ENCODE data around the gene TLCD4.

The TLCD4 gene, protein sequence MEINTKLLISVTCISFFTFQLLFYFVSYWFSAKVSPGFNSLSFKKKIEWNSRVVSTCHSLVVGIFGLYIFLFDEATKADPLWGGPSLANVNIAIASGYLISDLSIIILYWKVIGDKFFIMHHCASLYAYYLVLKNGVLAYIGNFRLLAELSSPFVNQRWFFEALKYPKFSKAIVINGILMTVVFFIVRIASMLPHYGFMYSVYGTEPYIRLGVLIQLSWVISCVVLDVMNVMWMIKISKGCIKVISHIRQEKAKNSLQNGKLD

DNA sequence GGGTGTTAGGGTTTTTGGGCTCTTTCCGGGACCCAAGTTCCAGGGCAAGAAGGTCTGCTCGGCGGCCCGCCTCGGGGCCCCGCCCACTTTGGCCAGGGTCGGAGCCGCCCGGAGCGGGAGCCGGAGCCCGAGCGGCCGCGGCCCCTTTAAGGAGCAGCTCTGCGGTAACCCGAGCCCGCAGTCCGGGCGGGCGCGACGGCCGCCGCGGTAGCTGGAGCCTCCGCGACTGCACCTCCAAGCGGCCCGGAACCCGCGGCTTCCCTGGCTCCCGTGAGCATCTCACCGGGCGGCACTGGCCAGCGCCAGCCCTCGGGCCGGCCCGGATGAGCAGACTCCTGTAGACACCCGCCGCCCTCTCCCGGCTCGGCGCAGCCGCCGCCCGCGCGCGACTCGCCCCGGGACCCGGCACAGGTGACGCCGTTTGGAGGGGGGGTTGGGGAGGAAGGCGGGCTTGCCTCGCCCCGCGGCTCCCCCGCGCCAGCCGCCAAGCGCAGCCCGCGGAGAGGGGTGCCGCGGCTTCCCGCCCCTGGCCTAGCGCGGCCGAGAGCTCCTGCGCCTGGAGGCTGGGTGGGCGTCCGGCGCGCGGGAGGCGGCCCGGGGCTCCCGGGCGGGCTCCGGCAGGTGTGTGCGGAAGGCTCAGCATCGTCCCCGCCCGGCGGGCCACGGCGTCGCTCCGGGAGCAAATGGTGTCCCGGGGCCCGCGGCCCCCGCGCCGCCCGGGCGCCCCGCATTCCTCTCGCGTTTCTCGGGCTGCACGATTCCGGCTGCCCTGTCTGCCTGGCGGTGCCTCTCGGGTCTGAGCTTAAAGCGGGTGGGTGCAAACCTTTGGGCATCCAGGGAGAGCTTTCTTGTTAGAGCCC lies at the start of gene TLCD4:
Gene TLCD4 (plus strand): TSS at position 149 of the 860 bp plus-strand sequence. CDS start 26,547 bp downstream, outside the sequence.
- Histone ChIP-seq H3K27me3 (ENCODE audit: control insufficient read depth in 1 of 2, insufficient read depth in 2 of 2, low read length in 2 of 2) (peaks cover 0 to 4% of the 10 kb centered on the region in 2 donors), H3K27ac (ENCODE audit: low read depth, low read length) (no peak within 1 kb of the TSS), H3K9me3 (ENCODE audit: control insufficient read depth in 1 of 2, low read length in 2 of 2) (no peaks in the 10 kb centered on the region), H3K4me1 (ENCODE audit: control insufficient read depth in 1 of 2, insufficient read depth in 2 of 2, low read length in 2 of 2) (peaks cover 24 to 27% of the 10 kb centered on the region in 2 donors), H3K36me3 (ENCODE audit: control insufficient read depth in 1 of 2, insufficient read depth in 2 of 2, low read length in 2 of 2) (no peaks in the 10 kb centered on the region), H3K4me3 (ENCODE audit: low read depth in 1 of 2, low read length in 2 of 2) (peak within 1 kb of the TSS; percentile 79 to 81), H3K9ac (ENCODE audit: low read depth in 1 of 2, low read length in 2 of 2) (peak within 1 kb of the TSS; percentile 56 to 57)

DNA sequence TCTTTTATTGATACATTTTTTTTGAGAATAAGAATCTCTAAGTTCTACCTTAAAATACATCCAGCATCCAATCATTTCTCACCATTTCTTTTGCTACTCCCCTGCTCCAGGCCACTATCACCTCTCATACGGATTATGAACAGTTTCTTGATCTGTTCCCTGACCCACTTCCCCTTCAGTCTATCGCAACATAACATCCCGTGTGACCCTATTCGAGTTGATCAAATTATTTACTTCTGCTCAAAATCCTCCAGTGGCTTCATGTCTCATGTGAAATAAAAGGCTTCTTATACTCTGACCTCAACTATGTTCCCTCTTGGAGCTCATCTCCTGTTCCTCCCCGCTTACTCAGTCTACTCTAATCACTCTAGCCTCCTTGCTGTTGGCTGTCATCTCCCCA lies 49.6 kb upstream of the TLCD4 start:
- no peak overlapping the region for H3K27ac ChIP-seq (ENCODE audit: low read depth, low read length)
- H3K36me3 ChIP-seq (ENCODE audit: control insufficient read depth in 1 of 2, insufficient read depth in 2 of 2, low read length in 2 of 2) = peaks cover 4 to 8% of the 10 kb centered on the region in 2 donors
- H3K4me1 ChIP-seq (ENCODE audit: control insufficient read depth in 1 of 2, insufficient read depth in 2 of 2, low read length in 2 of 2) = peaks cover 19 to 28% of the 10 kb centered on the region in 2 donors
- H3K4me3 ChIP-seq (ENCODE audit: low read depth in 1 of 2, low read length in 2 of 2) = no peak overlapping the region
- H3K9me3 ChIP-seq (ENCODE audit: control insufficient read depth in 1 of 2, low read length in 2 of 2) = no peaks in the 10 kb centered on the region
- H3K27me3 ChIP-seq (ENCODE audit: control insufficient read depth in 1 of 2, insufficient read depth in 2 of 2, low read length in 2 of 2) = no peaks in the 10 kb centered on the region
- no peak overlapping the region for H3K9ac ChIP-seq (ENCODE audit: low read depth in 1 of 2, low read length in 2 of 2)

DNA sequence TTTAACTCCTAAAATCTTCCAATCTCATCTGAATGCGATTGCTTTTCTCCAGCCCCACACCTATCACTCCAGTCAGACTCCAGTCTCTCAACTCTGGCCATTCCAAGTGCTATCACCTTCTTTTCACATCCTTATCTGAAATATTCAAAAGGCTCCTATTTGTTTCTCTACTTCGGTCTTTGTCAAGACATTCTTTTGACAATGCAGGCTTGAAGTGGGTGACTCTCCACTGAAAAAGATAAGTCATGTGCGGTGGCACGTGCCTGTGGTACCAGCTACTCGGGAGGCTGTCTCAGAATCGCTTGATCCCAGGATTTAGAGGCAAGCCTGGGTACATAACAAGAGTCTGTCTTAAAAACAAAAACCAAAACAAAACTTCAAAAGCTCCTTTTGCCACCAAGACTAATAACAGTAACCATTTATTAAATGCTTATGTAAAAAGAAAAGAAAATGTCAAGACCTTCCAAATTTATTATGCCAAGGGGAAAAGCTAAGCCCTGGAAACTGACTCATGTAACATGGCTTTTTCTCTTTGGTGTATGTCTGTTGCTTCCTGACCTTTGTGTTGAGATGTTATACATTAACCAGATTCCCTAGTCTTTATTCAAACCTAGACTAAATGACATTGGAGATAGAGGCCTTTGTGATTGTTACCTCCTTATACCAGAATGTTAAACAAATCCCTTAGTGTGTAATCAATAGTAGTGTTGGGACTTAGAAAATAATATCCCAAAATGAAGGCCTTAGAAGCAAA lies 48.0 kb upstream of the TLCD4 start:
- H3K4me3 ChIP-seq (ENCODE audit: low read depth in 1 of 2, low read length in 2 of 2) = peak overlapping the region in 1 of 2 donors; percentile 1
- H3K9me3 ChIP-seq (ENCODE audit: control insufficient read depth in 1 of 2, low read length in 2 of 2) = no peaks in the 10 kb centered on the region
- H3K9ac ChIP-seq (ENCODE audit: low read depth in 1 of 2, low read length in 2 of 2) = no peak overlapping the region
- no peak overlapping the region for H3K27ac ChIP-seq (ENCODE audit: low read depth, low read length)
- H3K4me1 ChIP-seq (ENCODE audit: control insufficient read depth in 1 of 2, insufficient read depth in 2 of 2, low read length in 2 of 2) = peaks cover 19 to 32% of the 10 kb centered on the region in 2 donors
- peaks cover 0 to 4% of the 10 kb centered on the region in 2 donors for H3K36me3 ChIP-seq (ENCODE audit: control insufficient read depth in 1 of 2, insufficient read depth in 2 of 2, low read length in 2 of 2)
- H3K27me3 ChIP-seq (ENCODE audit: control insufficient read depth in 1 of 2, insufficient read depth in 2 of 2, low read length in 2 of 2) = no peaks in the 10 kb centered on the region

DNA sequence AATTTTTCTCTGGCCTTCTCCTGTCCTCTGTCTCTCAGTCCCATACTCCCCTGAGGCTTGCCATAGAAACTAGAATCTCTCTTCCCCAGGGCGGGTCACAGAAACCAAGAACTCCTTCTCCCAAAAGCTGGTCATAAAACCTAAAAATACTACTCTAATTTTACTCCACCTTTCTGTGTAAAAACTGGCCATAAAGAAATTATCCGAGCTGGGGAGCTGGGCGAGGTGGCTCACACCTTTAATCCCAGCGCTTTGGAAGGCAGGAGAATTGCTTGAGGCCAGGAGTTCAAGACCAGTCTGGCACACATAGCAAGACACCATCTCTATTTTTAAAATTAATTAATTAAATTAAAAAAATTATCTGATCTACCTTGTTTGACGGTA lies 47.5 kb upstream of the TLCD4 start:
- Histone ChIP-seq H3K27ac (ENCODE audit: low read depth, low read length) (no peak overlapping the region), H3K9ac (ENCODE audit: low read depth in 1 of 2, low read length in 2 of 2) (no peak overlapping the region), H3K36me3 (ENCODE audit: control insufficient read depth in 1 of 2, insufficient read depth in 2 of 2, low read length in 2 of 2) (peaks cover 0 to 3% of the 10 kb centered on the region in 2 donors), H3K9me3 (ENCODE audit: control insufficient read depth in 1 of 2, low read length in 2 of 2) (no peaks in the 10 kb centered on the region), H3K27me3 (ENCODE audit: control insufficient read depth in 1 of 2, insufficient read depth in 2 of 2, low read length in 2 of 2) (no peaks in the 10 kb centered on the region), H3K4me1 (ENCODE audit: control insufficient read depth in 1 of 2, insufficient read depth in 2 of 2, low read length in 2 of 2) (peaks cover 19 to 32% of the 10 kb centered on the region in 2 donors), H3K4me3 (ENCODE audit: low read depth in 1 of 2, low read length in 2 of 2) (no peak overlapping the region)

DNA sequence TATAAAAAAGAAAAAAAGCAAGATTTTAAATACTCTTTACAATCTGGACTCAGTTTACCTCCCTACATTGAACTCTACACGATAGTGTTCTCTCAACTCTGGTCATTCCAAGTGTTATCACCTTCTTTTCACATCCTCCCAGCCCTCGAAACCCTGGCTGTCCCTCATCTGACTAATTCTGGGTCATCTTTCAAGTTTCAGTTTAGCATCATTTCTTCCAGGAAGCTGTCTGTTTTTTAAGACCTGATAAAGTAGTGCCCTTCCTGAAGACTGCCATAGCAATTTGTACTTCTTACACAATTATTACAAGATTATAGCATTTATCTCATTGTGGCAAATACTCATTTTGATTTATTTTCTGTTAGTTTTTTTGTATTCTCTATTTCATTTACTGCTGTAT lies 45.6 kb upstream of the TLCD4 start:
- Histone ChIP-seq H3K9ac (ENCODE audit: low read depth in 1 of 2, low read length in 2 of 2) (peak overlapping the region; percentile 85 to 91), H3K27me3 (ENCODE audit: control insufficient read depth in 1 of 2, insufficient read depth in 2 of 2, low read length in 2 of 2) (no peaks in the 10 kb centered on the region), H3K27ac (ENCODE audit: low read depth, low read length) (no peak overlapping the region), H3K4me1 (ENCODE audit: control insufficient read depth in 1 of 2, insufficient read depth in 2 of 2, low read length in 2 of 2) (peaks cover 19 to 32% of the 10 kb centered on the region in 2 donors), H3K36me3 (ENCODE audit: control insufficient read depth in 1 of 2, insufficient read depth in 2 of 2, low read length in 2 of 2) (no peaks in the 10 kb centered on the region), H3K9me3 (ENCODE audit: control insufficient read depth in 1 of 2, low read length in 2 of 2) (no peaks in the 10 kb centered on the region), H3K4me3 (ENCODE audit: low read depth in 1 of 2, low read length in 2 of 2) (peak overlapping the region; percentile 93 to 97)

DNA sequence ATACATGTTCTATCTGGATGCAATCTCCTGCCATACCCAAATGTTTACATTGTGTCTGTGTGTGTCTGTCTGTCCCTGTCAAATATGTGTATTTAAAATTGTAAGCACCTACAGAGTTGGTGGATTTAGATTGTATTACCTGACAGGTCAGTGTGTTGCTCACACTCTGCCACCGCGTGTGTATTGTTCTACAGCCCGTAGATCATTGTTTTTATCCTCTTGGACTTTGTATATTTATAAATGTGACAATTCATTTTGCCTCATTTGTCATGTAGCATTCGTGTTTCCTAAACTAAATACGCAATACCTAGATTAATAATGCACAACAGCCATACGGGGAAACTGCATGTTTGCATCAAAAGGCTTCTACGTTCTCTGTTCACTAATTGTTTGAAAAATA lies 45.0 kb upstream of the TLCD4 start:
- Histone ChIP-seq H3K4me1 (ENCODE audit: control insufficient read depth in 1 of 2, insufficient read depth in 2 of 2, low read length in 2 of 2) (peaks cover 19 to 29% of the 10 kb centered on the region in 2 donors), H3K4me3 (ENCODE audit: low read depth in 1 of 2, low read length in 2 of 2) (peak overlapping the region; percentile 93 to 97), H3K27ac (ENCODE audit: low read depth, low read length) (no peak overlapping the region), H3K9ac (ENCODE audit: low read depth in 1 of 2, low read length in 2 of 2) (peak overlapping the region; percentile 85 to 91), H3K36me3 (ENCODE audit: control insufficient read depth in 1 of 2, insufficient read depth in 2 of 2, low read length in 2 of 2) (no peaks in the 10 kb centered on the region), H3K27me3 (ENCODE audit: control insufficient read depth in 1 of 2, insufficient read depth in 2 of 2, low read length in 2 of 2) (no peaks in the 10 kb centered on the region), H3K9me3 (ENCODE audit: control insufficient read depth in 1 of 2, low read length in 2 of 2) (no peaks in the 10 kb centered on the region)

DNA sequence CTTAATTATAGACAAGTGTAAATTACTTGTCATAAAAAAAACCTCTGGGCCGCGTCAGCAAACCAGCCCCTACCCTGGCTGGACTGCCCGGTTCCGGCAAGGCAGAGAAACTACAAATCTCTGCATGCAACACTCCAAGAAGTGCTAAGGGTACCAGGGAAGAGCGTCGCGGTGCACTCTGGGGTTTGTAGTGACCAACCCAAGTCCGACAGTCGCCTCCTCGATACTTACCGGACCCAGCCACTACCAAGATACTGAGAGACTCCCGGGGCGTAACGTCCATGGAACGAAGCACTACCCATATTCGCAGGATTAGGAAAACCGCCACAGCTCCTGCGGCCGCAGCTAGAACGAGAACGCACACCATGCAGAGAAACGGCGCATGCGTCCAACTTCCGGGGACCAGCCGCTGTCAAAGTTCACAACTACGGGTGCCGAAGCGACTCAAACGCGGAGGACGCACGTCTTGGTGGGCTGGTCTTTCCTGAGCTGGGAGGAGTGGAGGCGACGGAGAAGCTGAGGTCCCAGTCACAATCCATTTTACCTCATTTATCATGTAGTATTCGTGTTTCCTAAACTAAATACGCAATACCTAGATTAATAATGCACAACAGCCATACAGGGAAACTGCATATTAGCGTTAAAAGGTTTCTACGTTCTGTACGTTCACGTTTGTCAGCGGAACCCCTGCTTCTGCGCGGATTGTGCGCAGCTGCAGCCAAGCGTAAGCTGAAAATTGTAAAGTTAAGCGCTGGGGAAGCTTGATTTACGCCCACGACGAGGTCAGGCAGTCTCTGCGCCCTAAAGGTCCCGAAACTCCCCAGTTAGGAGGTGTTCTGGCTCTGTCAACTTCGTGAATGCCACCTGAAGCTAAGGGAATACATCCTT lies 44.4 kb upstream of the TLCD4 start, which contains the start of gene ALG14:
Gene ALG14 (minus strand): TSS at position 420 of the 888 bp plus-strand sequence. CDS start 53 bp downstream, at position 367.
- Histone ChIP-seq H3K4me1 (ENCODE audit: control insufficient read depth in 1 of 2, insufficient read depth in 2 of 2, low read length in 2 of 2) (peaks cover 19 to 23% of the 10 kb centered on the region in 2 donors), H3K4me3 (ENCODE audit: low read depth in 1 of 2, low read length in 2 of 2) (peak within 1 kb of the TSS; percentile 93 to 97), H3K27me3 (ENCODE audit: control insufficient read depth in 1 of 2, insufficient read depth in 2 of 2, low read length in 2 of 2) (no peaks in the 10 kb centered on the region), H3K36me3 (ENCODE audit: control insufficient read depth in 1 of 2, insufficient read depth in 2 of 2, low read length in 2 of 2) (no peaks in the 10 kb centered on the region), H3K9me3 (ENCODE audit: control insufficient read depth in 1 of 2, low read length in 2 of 2) (no peaks in the 10 kb centered on the region), H3K27ac (ENCODE audit: low read depth, low read length) (peak within 1 kb of the TSS; percentile 91), H3K9ac (ENCODE audit: low read depth in 1 of 2, low read length in 2 of 2) (peak within 1 kb of the TSS; percentile 85 to 91)

DNA sequence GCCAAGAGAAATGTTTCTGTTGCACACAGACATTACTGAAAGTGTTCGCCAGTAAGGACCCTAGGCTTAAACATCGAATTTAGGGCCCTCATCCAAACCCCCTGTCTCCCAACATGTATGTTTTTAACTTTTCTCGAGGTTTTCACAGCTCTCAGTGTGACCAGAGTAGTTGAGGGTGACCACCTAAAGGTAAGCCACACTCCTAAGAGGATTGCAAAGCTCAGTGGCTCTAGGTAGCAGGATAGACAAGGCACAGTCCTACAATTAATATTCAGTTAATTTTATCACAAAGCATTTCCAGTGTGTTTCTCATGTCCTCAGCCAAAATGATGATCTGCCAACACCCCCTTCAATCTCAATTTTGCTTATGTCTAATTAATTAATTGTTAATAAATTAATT lies 43.7 kb upstream of the TLCD4 start:
- peak overlapping the region; percentile 93 to 97 for H3K4me3 ChIP-seq (ENCODE audit: low read depth in 1 of 2, low read length in 2 of 2)
- no peaks in the 10 kb centered on the region for H3K9me3 ChIP-seq (ENCODE audit: control insufficient read depth in 1 of 2, low read length in 2 of 2)
- H3K27ac ChIP-seq (ENCODE audit: low read depth, low read length) = peak overlapping the region; percentile 91

DNA sequence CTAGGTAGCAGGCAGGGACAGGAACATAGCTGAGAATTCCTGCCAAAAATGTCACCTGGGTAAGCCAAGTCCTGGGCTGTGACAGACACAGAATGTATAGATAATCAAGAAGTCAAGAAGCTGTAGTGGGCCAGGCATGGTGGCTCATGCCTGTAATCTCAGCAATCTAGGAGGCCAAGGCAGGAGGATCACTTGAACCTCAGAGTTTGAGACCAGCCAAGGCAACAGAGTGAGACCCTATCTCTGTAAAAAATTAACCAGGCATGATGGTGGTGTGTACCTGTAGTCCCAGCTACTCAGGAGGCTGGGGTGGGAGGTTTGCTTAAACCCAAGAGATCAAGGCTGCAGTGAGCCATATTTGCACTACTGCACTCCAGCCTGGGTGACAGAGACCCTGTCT lies 41.1 kb upstream of the TLCD4 start:
- Histone ChIP-seq H3K4me3 (ENCODE audit: low read depth in 1 of 2, low read length in 2 of 2) (no peak overlapping the region), H3K36me3 (ENCODE audit: control insufficient read depth in 1 of 2, insufficient read depth in 2 of 2, low read length in 2 of 2) (no peaks in the 10 kb centered on the region), H3K27ac (ENCODE audit: low read depth, low read length) (no peak overlapping the region), H3K4me1 (ENCODE audit: control insufficient read depth in 1 of 2, insufficient read depth in 2 of 2, low read length in 2 of 2) (peaks cover 4 to 6% of the 10 kb centered on the region in 2 donors), H3K9ac (ENCODE audit: low read depth in 1 of 2, low read length in 2 of 2) (no peak overlapping the region), H3K27me3 (ENCODE audit: control insufficient read depth in 1 of 2, insufficient read depth in 2 of 2, low read length in 2 of 2) (peaks cover 0 to 7% of the 10 kb centered on the region in 2 donors), H3K9me3 (ENCODE audit: control insufficient read depth in 1 of 2, low read length in 2 of 2) (no peaks in the 10 kb centered on the region)

More for the DNA sequence above, 43.7 kb upstream of the TLCD4 start:
- no peaks in the 10 kb centered on the region for H3K36me3 ChIP-seq (ENCODE audit: control insufficient read depth in 1 of 2, insufficient read depth in 2 of 2, low read length in 2 of 2)
- no peaks in the 10 kb centered on the region for H3K27me3 ChIP-seq (ENCODE audit: control insufficient read depth in 1 of 2, insufficient read depth in 2 of 2, low read length in 2 of 2)
- peak overlapping the region; percentile 85 to 91 for H3K9ac ChIP-seq (ENCODE audit: low read depth in 1 of 2, low read length in 2 of 2)
- H3K4me1 ChIP-seq (ENCODE audit: control insufficient read depth in 1 of 2, insufficient read depth in 2 of 2, low read length in 2 of 2) = peaks cover 19 to 23% of the 10 kb centered on the region in 2 donors

Measured in duodenal mucosa (tissue), 2 donors.